Mesodermal cell (in vitro differentiated cells): ENCODE data around the gene BMPR1B.

Experiments used
- H3K27ac ChIP-seq: 2 replicates; pipeline ENCODE4 v1.7.0; 2013; ENCODE audit warnings: mild to moderate bottlenecking, low read depth, low read length, moderate library complexity; ENCODE audit not compliant: severe bottlenecking
- H3K36me3 ChIP-seq: 2 replicates; pipeline ENCODE4 v1.7.1; 2013; ENCODE audit warnings: mild to moderate bottlenecking, low read length, moderate library complexity; ENCODE audit not compliant: control insufficient read depth, insufficient read depth
- H3K4me1 ChIP-seq: one replicate; pipeline ENCODE4 v1.7.1; 2013; ENCODE audit warnings: mild to moderate bottlenecking, low read length; ENCODE audit not compliant: insufficient read depth, control insufficient read depth, poor library complexity, severe bottlenecking
- H3K4me3 ChIP-seq: 2 replicates; pipeline ENCODE4 v1.7.0; 2013; ENCODE audit warnings: low read length, control low read depth, mild to moderate bottlenecking; ENCODE audit not compliant: insufficient read depth, poor library complexity, severe bottlenecking; ENCODE audit errors: extremely low read depth
- H3K9me3 ChIP-seq: 2 replicates; pipeline ENCODE4 v1.7.1; 2013; ENCODE audit warnings: mild to moderate bottlenecking, low read length, moderate library complexity; ENCODE audit not compliant: control insufficient read depth
- WGBS, 2 experiments: methylation state at CpG; one replicate each; pipeline ENCODE4 v1.1.5; 2013; ENCODE audit warnings: missing lambda C conversion rate in 2 of 2; ENCODE audit not compliant: insufficient coverage in 2 of 2; 5-methylcytosine and 5-hydroxymethylcytosine counted together

The BMPR1B gene

DNA sequence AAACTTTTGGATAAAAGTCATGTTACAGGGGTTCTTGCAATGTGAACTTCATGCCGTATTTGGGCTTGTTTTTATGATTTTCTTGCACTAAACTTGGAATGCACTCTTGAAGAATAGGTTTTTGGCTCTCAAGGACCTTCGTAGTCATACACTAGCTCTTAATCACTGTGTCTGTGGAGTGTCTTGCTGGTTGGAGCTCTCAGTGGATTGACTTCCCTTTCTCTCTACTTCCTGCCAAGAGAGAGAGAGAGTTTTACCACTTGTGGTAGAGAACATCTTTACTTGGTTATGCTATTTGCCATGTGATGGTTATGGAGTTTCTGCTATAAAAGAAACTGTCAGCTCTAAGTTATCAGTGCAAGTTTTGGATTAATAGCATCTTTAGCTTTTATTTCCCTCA, 112.4 kb downstream of the BMPR1B start:
- Histone ChIP-seq H3K4me3 (no peak overlapping the region), H3K9me3 (no peaks in the 10 kb centered on the region), H3K36me3 (no peaks in the 10 kb centered on the region), H3K4me1 (peaks cover 7% of the 10 kb centered on the region), H3K27ac (no peak overlapping the region)
- 77% methylated on average over 2 of the region's 2 CpGs; no CpG with 5 or more reads in 1 of the 2 experiments for WGBS, 2 experiments

DNA sequence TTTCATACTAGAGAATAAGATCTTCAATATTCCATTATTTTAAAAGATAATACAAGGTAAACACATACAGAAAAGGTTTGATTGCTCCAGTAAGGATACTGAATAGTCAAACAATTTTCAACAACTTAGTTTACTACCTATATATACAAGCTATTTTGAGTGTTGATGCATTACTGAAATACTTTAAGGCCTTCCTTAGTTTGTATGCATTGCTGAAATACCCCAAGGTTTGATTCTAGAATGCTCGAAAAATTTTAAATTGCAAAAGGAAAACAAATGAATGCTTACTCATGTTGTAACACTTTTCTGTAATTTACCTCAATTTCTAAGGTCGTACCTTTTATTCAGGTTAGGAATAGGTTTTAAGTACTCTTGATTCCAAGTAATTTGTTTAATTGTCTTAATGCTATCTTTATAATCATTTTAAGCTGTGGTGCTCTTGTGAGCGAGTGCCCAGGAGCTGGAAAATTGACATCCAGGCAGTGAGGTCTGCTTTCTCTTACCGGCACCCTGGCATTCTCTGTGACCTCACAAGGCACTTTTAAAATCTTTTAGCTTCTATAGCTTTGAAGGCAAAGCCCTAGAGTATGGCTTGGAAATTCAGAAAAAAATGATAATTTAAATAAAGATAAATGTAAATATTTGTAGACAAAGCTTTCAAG, 114.0 kb downstream of the BMPR1B start:
- Histone ChIP-seq H3K9me3 (no peaks in the 10 kb centered on the region), H3K36me3 (no peaks in the 10 kb centered on the region), H3K4me3 (no peak overlapping the region), H3K27ac (no peak overlapping the region), H3K4me1 (peaks cover 7% of the 10 kb centered on the region)
- WGBS, 2 experiments, result 79 to 87% methylated on average over 2 to 3 of the region's 4 CpGs

DNA sequence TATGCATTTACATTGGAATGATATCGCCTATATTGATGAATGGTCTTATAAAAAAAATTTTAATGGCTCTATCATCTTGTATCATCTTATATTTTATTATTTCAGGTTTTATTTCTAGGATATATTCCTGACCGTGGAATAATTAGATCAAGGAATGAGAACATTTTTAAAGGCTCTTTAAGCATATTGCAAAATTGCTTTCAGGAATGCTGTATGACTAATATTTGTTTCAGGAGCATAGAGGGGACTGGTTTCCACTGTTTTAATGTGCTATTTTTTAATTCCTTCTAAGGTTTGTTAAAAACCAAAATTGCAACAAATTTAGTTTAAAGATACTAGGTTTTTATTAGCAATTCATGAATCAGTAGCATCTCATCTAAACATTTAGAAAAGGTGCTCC, 120.2 kb downstream of the BMPR1B start:
- no peak overlapping the region for H3K4me3 ChIP-seq
- H3K36me3 ChIP-seq, result no peaks in the 10 kb centered on the region
- no peaks in the 10 kb centered on the region for H3K4me1 ChIP-seq
- no CpG with 5 or more reads among the region's 2 CpGs for WGBS, 2 experiments
- H3K9me3 ChIP-seq, result no peaks in the 10 kb centered on the region
- no peak overlapping the region for H3K27ac ChIP-seq

DNA sequence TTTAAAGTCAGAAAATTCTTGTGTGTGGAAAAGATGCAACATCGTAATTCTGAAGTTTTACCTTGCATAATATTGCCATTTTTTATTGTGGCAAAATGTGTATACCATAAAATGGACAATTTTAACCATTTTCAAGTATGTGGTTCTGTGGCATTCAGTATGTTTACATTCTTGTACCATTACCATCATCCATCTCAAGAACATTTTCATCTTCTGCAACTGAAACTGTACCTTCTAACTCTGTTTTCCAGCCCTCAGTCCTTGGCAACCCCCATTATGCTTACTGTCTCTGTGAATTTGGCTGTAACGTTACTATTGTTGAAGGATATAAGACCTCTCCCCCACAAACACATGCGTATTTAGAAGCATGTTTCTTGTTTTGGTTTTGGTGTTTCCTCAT, 123.2 kb downstream of the BMPR1B start:
- H3K9me3 ChIP-seq, result no peaks in the 10 kb centered on the region
- no peaks in the 10 kb centered on the region for H3K36me3 ChIP-seq
- H3K27ac ChIP-seq, result no peak overlapping the region
- H3K4me1 ChIP-seq, result no peaks in the 10 kb centered on the region
- H3K4me3 ChIP-seq, result no peak overlapping the region
- WGBS, 2 experiments, result no CpG with 5 or more reads among the region's 3 CpGs

DNA sequence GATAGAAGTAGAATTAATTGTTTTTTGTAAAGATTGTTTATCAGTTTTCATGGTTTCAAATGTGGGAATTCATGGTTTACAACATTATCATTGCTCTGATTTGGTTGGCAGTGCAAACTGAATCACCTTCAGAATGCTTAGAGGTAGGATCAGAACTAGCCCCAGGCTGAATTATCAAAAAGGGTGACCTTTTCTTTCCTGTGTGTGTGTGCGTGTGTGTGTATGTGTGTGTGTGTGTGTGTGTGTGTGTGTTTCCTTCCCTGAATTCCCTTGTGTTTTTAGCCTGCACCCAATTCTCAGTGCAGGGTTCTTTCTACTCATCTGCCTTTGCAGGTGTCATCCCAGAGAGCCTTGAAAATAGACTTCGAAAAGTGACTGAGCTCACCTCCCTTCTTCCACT, 125.0 kb downstream of the BMPR1B start:
- WGBS, 2 experiments, result 80% methylated on average over 1 of the region's 2 CpGs; no CpG with 5 or more reads in 1 of the 2 experiments
- H3K4me1 ChIP-seq, result no peaks in the 10 kb centered on the region

DNA sequence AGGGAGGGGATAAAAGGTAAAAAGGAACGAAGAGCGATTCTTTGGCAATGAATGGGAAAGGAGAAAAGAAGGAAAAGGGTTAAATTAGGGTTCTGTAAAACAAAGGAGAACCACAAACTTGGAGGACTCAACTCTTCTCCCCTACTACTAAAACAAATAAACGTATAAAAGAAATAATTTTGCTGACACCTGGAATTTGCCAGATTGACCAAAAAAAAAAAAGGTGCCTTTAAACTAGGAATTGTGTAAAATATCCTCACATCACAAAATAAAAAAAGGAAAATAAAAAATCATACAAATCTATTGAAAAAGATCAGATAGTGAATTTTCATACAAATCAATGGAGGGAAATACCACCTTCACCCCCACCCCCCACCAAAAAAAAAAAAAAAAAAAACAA, 129.3 kb downstream of the BMPR1B start:
- Histone ChIP-seq H3K4me1 (peaks cover 8% of the 10 kb centered on the region), H3K36me3 (no peaks in the 10 kb centered on the region), H3K9me3 (peaks cover 3% of the 10 kb centered on the region), H3K4me3 (no peak overlapping the region), H3K27ac (no peak overlapping the region)
- 93% methylated on average over 2 of the region's 3 CpGs; no CpG with 5 or more reads in 1 of the 2 experiments for WGBS, 2 experiments

More for the DNA sequence above, 125.0 kb downstream of the BMPR1B start:
- Histone ChIP-seq H3K27ac (no peak overlapping the region), H3K9me3 (no peaks in the 10 kb centered on the region), H3K36me3 (no peaks in the 10 kb centered on the region), H3K4me3 (no peak overlapping the region)

DNA sequence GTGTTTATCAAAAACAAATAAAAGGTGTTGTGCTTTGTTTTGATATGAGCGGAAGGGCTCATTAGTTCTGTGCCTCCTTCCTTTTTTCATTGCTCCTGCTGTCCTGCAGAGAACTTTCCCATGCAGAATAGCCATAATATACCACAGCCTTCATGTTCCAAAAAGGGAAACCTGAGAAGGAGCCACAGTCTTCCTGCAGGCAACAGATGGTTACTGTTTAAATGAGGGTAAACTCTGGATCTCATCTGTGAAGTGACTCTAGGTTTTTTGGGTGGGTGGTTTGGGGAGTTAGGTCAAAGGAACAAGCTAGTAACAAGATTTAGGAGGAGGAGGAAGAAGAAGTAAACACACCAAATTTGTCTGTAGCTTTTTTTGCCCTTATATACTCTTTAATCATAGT, 131.8 kb downstream of the BMPR1B start:
- H3K27ac ChIP-seq, result no peak overlapping the region

DNA sequence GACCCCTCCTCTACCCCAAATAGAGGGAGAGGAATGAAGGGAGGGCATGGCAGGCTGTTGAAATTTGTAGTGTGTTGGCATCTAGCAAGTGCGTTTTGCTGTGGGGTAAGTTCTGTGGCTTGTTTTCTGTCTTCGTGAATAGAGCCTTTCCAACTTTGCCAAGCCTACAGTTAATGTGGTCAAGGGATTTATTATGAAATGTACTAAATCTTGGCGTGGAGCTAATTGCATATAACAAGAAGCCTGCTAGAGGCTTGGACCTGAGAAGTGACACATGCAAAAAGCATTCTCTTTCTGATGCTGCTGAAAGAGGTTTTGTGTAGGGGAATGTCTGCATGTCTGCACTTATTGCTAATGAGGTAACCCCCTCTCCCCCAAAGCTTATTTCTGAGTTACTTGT, 132.2 kb downstream of the BMPR1B start:
- Histone ChIP-seq H3K27ac (no peak overlapping the region), H3K9me3 (peaks cover 3% of the 10 kb centered on the region), H3K4me1 (peaks cover 8% of the 10 kb centered on the region), H3K36me3 (no peaks in the 10 kb centered on the region), H3K4me3 (no peak overlapping the region)
- 62 to 71% methylated on average over 2 to 3 of the region's 3 CpGs for WGBS, 2 experiments

More for the DNA sequence above, 131.8 kb downstream of the BMPR1B start:
- Histone ChIP-seq H3K4me3 (no peak overlapping the region), H3K9me3 (peaks cover 3% of the 10 kb centered on the region), H3K4me1 (peaks cover 8% of the 10 kb centered on the region), H3K36me3 (no peaks in the 10 kb centered on the region)
- no CpG with 5 or more reads among the region's 1 CpG for WGBS, 2 experiments

DNA sequence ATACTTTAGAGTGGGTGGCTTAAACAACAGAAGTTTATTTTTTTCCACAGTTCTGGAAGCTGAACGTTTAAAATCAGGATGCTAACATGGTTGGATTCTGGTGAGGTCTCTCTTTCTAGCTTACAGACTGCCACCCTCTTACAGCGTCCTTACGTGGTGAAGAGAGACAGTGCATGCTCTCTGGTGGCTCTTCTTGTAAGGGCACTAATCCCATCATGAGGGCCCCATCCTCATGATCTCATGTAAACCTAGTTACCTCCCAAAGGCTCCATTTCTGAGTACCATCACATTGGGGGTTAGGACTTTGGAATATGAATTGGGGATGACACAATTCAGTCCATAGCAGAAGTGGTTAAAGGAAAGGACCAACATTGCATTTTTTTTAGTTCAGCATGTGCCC, 132.8 kb downstream of the BMPR1B start:
- WGBS, 2 experiments, result 88 to 90% methylated on average over 2 to 3 of the region's 3 CpGs
- Histone ChIP-seq H3K36me3 (no peaks in the 10 kb centered on the region), H3K27ac (no peak overlapping the region)

DNA sequence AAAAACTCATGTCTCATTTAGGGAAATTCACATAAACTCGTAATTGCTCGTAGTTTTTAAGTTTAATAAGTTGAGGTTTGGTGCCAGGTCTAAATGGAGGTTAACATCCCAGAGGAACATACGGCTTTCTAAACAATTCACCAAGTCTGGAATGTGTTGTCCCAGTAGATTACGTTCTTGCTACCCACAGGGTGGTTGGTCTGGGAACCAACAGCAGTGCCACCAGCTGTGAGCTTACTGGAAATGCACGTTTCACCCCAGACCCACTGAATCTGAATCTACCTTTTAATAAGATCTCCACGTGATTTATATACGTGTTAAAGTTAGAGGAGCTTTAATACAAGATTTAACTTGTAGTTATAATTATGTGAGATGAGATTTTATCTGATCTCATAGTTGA, 134.3 kb downstream of the BMPR1B start:
- Histone ChIP-seq H3K27ac (no peak overlapping the region), H3K36me3 (no peaks in the 10 kb centered on the region), H3K4me3 (no peak overlapping the region), H3K9me3 (peaks cover 3% of the 10 kb centered on the region), H3K4me1 (peaks cover 8% of the 10 kb centered on the region)
- WGBS, 2 experiments, result 50 to 100% methylated on average over 1 of the region's 7 CpGs

More for the DNA sequence above, 132.8 kb downstream of the BMPR1B start:
- H3K4me3 ChIP-seq, result no peak overlapping the region
- peaks cover 3% of the 10 kb centered on the region for H3K9me3 ChIP-seq
- H3K4me1 ChIP-seq, result peaks cover 8% of the 10 kb centered on the region

DNA sequence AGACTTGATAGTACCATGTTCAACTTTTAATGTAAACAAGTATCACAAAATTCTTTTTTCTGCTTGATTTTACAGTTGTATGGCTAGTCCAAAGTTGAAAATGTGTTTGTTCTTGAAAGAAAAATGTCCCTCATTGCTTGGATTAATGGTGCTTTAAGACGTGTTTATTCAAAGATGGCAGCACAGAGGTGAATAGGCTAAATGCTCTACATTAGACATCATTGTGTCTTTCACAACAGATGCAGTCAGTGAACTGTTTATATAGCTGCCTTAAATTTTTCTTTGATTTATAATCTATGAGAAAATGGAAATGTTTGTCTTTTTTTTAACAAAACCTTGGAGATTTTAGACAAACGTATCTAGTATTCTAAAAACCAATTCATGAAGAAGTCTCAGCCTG, 137.3 kb downstream of the BMPR1B start:
- H3K4me1 ChIP-seq, result no peaks in the 10 kb centered on the region
- H3K9me3 ChIP-seq, result peaks cover 3% of the 10 kb centered on the region
- H3K36me3 ChIP-seq, result no peaks in the 10 kb centered on the region
- 86% methylated on average over 1 of the region's 2 CpGs; no CpG with 5 or more reads in 1 of the 2 experiments for WGBS, 2 experiments
- no peak overlapping the region for H3K4me3 ChIP-seq
- H3K27ac ChIP-seq, result no peak overlapping the region
